HCT116 (cell line): ENCODE measurements around the gene XRCC3.

ENCODE experiments used
- POLR2A ChIP-seq: IDR thresholded peaks from 2 replicates; pipeline ENCODE4 v1.7.0; 2011; ENCODE audit warnings: borderline replicate concordance; ENCODE audit not compliant: insufficient read depth, insufficient read length; ENCODE audit errors: extremely low read depth
- POLR2AphosphoS5 ChIP-seq: IDR thresholded peaks from 2 replicates; pipeline ENCODE4 v1.6.1; 2011; ENCODE audit warnings: mild to moderate bottlenecking, low read depth, low read length, moderate library complexity

DNA sequence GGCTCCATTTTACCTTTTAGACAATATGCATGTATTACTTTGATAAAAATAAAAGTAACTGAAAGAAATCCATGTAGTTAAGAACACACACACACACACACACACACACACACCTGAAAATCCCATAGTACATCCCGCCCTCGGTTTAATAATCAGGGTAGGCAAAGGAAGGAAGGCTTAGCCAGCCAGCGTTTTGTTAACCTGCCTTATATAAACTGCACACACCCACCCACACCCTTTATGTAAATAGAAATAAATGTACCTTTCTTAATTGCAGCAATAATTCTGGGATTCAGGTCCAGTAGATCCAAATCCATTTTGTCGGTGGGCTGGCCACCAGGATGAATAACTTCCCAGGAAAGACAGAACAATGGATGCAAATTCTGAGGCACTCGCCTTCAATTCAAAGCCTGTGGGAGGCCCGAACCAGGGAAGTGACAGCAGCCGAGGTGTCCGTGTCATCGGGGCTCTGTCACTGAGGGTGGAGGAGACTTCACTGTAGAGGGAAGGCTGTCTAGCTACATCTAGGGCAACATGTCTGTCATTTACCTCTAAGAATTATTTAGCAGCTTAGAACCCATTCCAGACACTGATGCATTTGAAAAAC, 4.4 kb downstream of the XRCC3 start:
- no peak for TF ChIP-seq POLR2A
- no peak for TF ChIP-seq POLR2AphosphoS5
